ENCODE data around the gene MGP.
A peak's percentile ranks its signal among the peaks of the same experiment; 100 is the strongest.

DNA sequence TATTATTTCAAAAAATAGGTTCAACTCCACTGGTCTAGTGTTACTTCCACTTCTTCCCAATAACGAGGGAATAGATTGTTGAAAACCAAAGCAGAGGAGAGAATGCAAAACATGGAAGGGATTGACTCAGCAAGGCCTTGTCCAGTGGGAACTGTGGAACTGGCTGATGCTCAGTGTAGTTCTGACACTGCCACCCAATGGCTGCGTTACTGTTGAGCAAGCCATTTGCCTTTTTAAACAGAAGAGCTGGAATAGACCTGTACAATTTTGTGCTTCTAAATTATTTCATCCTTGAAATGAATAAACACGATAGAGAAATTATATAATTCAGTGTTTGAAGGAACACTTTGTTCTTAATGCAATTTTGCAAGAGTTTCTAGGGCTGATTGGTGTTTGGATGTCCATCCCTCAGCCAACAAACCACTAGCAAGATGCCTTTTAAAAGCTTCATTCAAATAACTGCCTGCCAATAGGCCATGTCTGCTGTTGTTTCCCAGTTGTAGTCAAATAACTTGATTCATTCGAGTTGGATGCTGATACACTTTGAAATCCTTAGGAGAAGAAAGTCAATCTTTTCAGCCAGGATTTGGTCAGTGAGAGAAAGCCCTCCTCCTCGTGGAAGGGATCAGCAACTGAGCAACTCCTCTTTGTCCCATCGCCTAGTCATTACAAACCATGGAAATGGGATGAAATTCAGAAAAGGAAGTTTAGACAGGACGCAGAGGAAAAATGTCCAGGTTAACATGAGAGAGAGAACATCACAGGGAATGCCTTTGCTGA is 7.3 kb upstream of the MGP start:
- TF ChIP-seq, protein P1, sequence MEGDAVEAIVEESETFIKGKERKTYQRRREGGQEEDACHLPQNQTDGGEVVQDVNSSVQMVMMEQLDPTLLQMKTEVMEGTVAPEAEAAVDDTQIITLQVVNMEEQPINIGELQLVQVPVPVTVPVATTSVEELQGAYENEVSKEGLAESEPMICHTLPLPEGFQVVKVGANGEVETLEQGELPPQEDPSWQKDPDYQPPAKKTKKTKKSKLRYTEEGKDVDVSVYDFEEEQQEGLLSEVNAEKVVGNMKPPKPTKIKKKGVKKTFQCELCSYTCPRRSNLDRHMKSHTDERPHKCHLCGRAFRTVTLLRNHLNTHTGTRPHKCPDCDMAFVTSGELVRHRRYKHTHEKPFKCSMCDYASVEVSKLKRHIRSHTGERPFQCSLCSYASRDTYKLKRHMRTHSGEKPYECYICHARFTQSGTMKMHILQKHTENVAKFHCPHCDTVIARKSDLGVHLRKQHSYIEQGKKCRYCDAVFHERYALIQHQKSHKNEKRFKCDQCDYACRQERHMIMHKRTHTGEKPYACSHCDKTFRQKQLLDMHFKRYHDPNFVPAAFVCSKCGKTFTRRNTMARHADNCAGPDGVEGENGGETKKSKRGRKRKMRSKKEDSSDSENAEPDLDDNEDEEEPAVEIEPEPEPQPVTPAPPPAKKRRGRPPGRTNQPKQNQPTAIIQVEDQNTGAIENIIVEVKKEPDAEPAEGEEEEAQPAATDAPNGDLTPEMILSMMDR (conservative IDR thresholded peaks at IDR 0.05; ENCODE audit: low read length), result peak; percentile 62
- no peak for TF ChIP-seq EZH2phosphoT487 (IDR thresholded peaks at IDR 0.05; ENCODE audit: borderline replicate concordance, low read depth, low read length)

Measured in OCI-LY7 (cell line).